ENCODE results near the gene ACADVL.

GRCh38 chr17:7195971-7196370 is 23.8 kb upstream of the ACADVL start:
- TF ChIP-seq POLR2A (IDR thresholded peaks at IDR 0.05), result no peak
- TF ChIP-seq, protein P1, sequence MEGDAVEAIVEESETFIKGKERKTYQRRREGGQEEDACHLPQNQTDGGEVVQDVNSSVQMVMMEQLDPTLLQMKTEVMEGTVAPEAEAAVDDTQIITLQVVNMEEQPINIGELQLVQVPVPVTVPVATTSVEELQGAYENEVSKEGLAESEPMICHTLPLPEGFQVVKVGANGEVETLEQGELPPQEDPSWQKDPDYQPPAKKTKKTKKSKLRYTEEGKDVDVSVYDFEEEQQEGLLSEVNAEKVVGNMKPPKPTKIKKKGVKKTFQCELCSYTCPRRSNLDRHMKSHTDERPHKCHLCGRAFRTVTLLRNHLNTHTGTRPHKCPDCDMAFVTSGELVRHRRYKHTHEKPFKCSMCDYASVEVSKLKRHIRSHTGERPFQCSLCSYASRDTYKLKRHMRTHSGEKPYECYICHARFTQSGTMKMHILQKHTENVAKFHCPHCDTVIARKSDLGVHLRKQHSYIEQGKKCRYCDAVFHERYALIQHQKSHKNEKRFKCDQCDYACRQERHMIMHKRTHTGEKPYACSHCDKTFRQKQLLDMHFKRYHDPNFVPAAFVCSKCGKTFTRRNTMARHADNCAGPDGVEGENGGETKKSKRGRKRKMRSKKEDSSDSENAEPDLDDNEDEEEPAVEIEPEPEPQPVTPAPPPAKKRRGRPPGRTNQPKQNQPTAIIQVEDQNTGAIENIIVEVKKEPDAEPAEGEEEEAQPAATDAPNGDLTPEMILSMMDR (IDR thresholded peaks at IDR 0.05), result no peak
